GM18505 (cell line): ENCODE results near the gene VAMP2.

Source experiments
- ATAC-seq: cut with Tn5 transposase; IDR thresholded peaks from one replicate; pipeline ENCODE4 v1.9.1; 2021; ENCODE audit not compliant: unreplicated experiment
- POLR2A ChIP-seq: IDR thresholded peaks from 4 replicates; pipeline ENCODE4 v1.6.1; 2011; ENCODE audit warnings: borderline replicate concordance; ENCODE audit not compliant: insufficient read depth, insufficient read length; ENCODE audit errors: extremely low read depth

VAMP2 gene

DNA sequence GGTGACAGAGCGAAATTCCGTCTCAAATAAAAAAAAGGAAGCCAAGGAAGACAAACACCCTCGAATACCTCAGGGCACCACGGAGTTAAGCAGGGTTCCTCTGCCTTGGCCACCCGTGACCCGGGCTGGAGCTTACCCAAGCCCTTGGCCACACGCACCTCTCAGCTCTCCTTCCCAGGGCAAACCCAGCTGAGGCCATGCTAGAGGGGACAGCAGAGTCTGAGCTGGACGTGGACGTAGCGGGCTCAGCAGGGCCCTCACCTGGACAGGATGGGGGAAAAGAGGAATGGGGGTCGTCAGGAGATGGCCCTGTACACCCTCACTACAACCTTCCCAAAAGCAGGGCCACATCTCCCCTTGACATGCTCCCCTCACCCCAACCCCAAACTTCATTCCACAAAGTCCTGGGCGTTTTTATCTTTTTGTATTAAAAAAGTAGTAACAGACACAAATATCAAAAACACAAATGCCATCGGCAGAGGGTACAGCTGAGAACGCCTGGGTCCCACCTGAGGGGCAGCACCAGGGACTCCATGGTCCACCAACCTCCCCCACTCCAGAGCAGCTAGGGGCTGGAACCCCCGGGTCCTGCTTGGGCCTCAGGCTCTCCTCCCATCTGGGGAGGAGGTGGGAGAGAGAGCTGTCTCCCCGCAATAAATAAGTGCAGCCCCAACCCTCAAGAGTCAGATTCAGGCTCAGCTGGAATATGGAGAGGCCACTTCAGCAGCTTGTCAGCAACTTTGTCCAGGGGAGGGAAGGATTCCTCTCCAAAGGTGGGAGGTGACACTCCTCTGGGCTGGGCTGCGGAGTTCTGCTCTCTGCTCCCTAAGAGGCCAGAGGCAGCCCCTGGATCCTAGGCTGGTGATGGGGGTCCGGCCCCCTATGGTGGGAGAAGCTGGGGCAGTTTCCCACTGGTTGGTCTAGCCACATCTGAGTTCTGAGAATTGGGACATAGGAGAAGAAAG is 22.4 kb downstream of the VAMP2 start:
- TF ChIP-seq POLR2A = no peak
- no peak for ATAC-seq

DNA sequence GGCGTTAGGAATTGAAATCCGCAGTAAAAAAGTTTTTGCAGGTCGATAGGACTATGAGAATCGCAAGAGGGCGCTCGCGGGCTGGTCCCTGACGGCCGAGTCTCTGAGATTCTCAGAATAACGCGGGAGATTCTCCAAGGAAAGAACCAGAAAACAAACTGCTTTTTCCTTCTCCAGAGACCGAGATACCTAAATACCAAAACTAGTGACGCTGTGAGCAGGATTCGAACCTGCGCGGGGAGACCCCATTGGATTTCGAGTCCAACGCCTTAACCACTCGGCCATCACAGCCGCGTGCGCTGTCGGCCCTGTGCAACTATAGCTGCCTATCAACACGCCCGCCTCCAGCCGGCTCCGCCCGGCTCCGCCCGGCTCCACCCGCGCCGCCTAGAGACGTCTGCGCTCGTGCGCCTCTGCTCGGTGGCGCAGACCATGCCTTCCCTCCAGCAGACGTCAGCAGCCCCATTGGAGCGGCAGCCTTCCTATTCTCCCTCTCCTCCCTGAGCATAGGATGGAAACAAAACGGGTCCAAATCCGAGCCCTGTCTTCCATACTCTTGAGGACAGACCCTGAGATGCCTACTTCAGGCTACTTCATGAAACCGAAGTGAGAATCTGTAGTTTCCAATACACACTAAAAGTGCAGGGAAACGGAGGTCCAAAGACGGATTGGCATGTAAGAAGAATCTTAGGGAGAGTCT is 23.9 kb downstream of the VAMP2 start:
- peak; percentile 77 for ATAC-seq
- TF ChIP-seq POLR2A = peak; percentile 51

- no peak for ATAC-seq
These were observed 24.4 kb downstream of the VAMP2 start for GRCh38 chr17:8138374-8138671.

GRCh38 chr17:8137645-8138373 is 24.9 kb downstream of the VAMP2 start:
- no peak for ATAC-seq
- no peak for TF ChIP-seq POLR2A

More at GRCh38 chr17:8138374-8138671, 24.4 kb downstream of the VAMP2 start:
- no peak for TF ChIP-seq POLR2A

DNA sequence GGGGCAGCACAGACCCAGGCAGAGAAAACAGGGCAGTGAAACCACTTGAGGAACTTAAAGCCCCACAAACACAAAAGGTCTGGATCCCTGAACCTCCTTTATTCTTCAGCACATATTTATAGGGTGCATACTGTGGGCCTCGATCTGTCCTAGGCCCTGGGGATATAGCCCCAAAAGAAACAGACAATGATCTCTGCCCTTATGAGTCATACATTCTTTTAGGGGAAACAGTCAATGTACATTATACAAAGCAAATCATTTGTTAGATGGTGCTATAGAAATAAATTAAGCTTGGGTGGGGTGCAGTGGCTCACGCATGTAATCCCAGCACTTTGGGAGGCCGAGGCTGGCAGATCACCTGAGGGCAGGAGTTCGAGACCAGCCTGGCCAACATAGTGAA is 28.8 kb downstream of the VAMP2 start:
- TF ChIP-seq POLR2A = no peak
- ATAC-seq = no peak

- ATAC-seq = no peak
- no peak for TF ChIP-seq POLR2A
These were observed 29.3 kb downstream of the VAMP2 start for GRCh38 chr17:8133399-8133798.

- TF ChIP-seq POLR2A = no peak
- no peak for ATAC-seq
These were observed 30.8 kb downstream of the VAMP2 start for GRCh38 chr17:8131844-8132441.

- ATAC-seq = no peak
- TF ChIP-seq POLR2A = no peak
These were observed 34.5 kb downstream of the VAMP2 start for GRCh38 chr17:8128125-8128784.

GRCh38 chr17:8126491-8127066 is 36.2 kb downstream of the VAMP2 start:
- ATAC-seq = peak; percentile 31
- peak; percentile 43 for TF ChIP-seq POLR2A

DNA sequence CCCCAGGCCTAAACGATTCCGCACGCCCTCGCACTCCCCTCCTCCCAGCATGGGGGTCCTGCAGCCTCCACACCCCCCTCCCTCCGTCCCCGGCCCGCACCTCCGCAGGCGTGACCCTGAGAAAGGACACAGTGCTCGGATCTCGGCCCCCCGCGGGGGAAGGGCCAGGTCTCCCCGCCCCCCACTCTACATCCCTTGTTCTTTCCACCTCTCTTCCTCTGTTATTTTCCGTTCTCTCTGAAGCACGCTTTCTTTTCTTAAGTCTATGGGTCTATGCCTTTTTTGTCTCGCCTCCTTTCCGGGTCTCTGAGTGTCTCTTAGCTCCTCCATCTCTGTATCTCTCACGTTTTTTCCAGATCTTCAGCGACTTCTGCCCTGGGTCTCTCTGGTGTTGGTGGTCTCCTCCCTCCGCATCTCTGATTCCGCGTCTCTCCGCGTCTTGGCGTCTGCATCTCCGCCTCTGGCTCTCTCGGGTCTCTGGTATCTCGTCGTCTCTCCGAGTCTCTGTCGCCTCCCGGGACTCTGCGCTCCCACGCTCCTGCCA is 36.7 kb downstream of the VAMP2 start:
- peak; percentile 2 for ATAC-seq
- TF ChIP-seq POLR2A = peak; percentile 1

- no peak for ATAC-seq
- peak; percentile 14 for TF ChIP-seq POLR2A
These were observed 37.4 kb downstream of the VAMP2 start for GRCh38 chr17:8125154-8125946.

DNA sequence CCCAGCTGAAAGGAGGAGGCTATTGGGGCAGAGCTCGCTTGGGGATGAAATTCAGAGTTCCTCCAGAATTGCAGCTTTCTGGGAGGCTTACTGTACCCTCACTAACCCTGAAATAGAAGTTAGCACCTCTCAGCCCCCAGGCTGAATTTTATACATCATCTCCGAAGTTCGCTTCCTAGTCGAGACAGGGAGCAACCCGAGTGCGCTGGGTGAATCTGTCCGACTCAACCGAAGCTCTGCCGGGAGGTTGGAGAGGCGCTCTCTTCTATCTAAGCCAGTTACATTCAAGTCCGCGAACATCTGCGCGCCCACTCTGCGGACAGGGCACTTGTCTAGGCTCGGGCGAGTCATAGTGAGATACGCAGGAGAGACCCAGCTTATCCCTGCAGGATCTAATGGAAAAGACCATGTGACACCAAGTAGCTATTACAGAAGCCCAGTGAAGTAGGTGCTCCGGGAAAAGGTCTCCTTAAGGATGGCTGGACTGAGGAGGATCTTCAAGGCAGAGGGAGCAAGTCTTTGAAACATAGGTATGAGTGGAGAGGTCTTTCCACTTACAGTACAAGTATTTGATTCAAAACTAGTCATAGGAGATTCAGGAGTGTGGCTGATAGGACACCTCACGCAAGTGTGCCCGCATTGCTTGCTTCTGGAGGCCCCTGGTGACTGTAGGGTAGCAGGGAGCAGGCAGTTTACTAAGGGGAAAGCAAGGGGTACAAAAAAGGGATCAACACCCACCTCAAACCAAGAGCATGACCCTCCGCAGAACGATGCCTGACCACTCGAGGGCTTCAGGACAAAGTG is 38.2 kb downstream of the VAMP2 start:
- no peak for TF ChIP-seq POLR2A
- no peak for ATAC-seq
